HepG2 (cell line): ENCODE data around the gene SOX9. TPM values are rescaled to one million over a fixed set of nuclear protein-coding genes. Genes with fewer than 3 reads are reported as not detected.

Experiments used
- ATF1 ChIP-seq: IDR thresholded peaks from 2 replicates; pipeline ENCODE4 v1.6.1; 2016; ENCODE audit warnings: mild to moderate bottlenecking, control low read depth
- BCL6 ChIP-seq: IDR thresholded peaks from 2 replicates; pipeline ENCODE4 v1.6.1; 2016; ENCODE audit warnings: missing genetic modification reagents, missing compliant biosample characterization
- CEBPG ChIP-seq: IDR thresholded peaks from 2 replicates; pipeline ENCODE4 v1.6.1; 2016
- FOSL2 ChIP-seq: sonication (generic); formaldehyde crosslinking; IDR thresholded peaks from 2 replicates; pipeline ENCODE4 v1.4.0; 2020; ENCODE audit warnings: missing genetic modification reagents
- HHEX ChIP-seq: IDR thresholded peaks from 2 replicates; pipeline ENCODE4 v1.6.1; 2016; ENCODE audit warnings: control low read depth
- HOXA9 ChIP-seq: sonication (generic); formaldehyde crosslinking; IDR thresholded peaks from 2 replicates; pipeline ENCODE4 v1.8.1; 2022; ENCODE audit warnings: missing genetic modification reagents, mild to moderate bottlenecking, moderate library complexity, borderline replicate concordance
- POLR2AphosphoS2 ChIP-seq: IDR thresholded peaks from 2 replicates; pipeline ENCODE4 v1.6.1; 2011; ENCODE audit warnings: low read depth, low read length, improper control_type of control experiment
- ZNF572 ChIP-seq: sonication (generic); formaldehyde crosslinking; IDR thresholded peaks from 2 replicates; pipeline ENCODE4 v1.5.1; 2020; ENCODE audit warnings: mild to moderate bottlenecking, missing genetic modification reagents
- ZNF609 ChIP-seq: sonication (generic); formaldehyde crosslinking; IDR thresholded peaks from 2 replicates; pipeline ENCODE4 v1.4.0; 2020; ENCODE audit warnings: mild to moderate bottlenecking, missing genetic modification reagents, borderline replicate concordance
- ZNF775 ChIP-seq: sonication (generic); formaldehyde crosslinking; IDR thresholded peaks from 2 replicates; pipeline ENCODE4 v1.4.0; 2020; ENCODE audit warnings: missing genetic modification reagents, mild to moderate bottlenecking, moderate library complexity, borderline replicate concordance
- ZSCAN5A ChIP-seq: sonication (generic); formaldehyde crosslinking; IDR thresholded peaks from 2 replicates; pipeline ENCODE4 v1.8.0; 2022; ENCODE audit warnings: mild to moderate bottlenecking, missing genetic modification reagents, borderline replicate concordance
- polyA plus RNA-seq, 8 experiments: library from polyadenylated mRNA; depleted of rRNA in 3 of 8; stranded (reverse) in 7 of 8; unstranded in 1 of 8; fragments of >200 nt; fragmentation: Illumina TruSeq in 4 of 8; extraction: Trizol in 4 of 8; gene quantifications; 2 replicates each; pipeline versions ENCODE4 v1.2.1 to v1.2.3, GENCODE V29; 2011 to 2016; ENCODE audit warnings: low read depth in 4 of 8, missing spikeins in 1 of 8, mixed read lengths in 1 of 8; ENCODE audit not compliant: insufficient read depth in 1 of 8
- total RNA-seq, 5 experiments: library from RNA; depleted of rRNA; stranded (reverse); fragments of >200 nt; fragmentation: Illumina TruSeq; extraction: Trizol; gene quantifications; 2 replicates each; pipeline ENCODE4 v1.2.3, GENCODE V29; 2016; ENCODE audit warnings: low read depth in 1 of 5
- TF ChIP-seq, protein P1 (sequence below): sonication (generic); formaldehyde crosslinking; IDR thresholded peaks from 2 replicates; pipeline ENCODE4 v1.4.0; 2020; ENCODE audit warnings: mild to moderate bottlenecking, missing genetic modification reagents
- TF ChIP-seq, protein P2 (sequence below): IDR thresholded peaks from 2 replicates; pipeline ENCODE4 v1.6.1; 2016; ENCODE audit warnings: low read depth, missing genetic modification reagents, missing compliant biosample characterization

The SOX9 gene
- total and polyA plus RNA-seq, 2 of the 13 experiments (the other 11 are each of a cell fraction or from before 2014, with no cell fraction given) = 16.1 to 27.6 TPM

DNA sequence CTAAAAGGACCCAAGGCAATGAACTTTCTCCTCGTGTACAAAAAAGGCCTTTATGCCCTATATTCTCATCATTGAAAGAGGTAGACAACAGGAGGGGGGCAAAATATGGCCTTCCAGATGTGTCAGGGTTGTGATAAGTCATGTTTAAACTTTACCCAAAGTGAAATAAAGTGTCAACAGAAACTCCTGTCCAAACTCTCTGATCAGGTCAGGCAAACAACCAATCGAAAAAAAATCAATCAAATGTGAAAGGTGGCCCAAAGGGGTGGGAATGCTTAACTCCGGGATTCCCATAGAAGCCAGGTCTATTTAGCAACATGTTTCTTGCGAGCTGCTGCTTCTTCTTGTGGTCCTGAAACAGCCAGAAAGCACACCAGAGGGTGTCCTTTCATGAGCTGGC is 49.5 kb upstream of the SOX9 start (continued):
- TF ChIP-seq, protein P1, sequence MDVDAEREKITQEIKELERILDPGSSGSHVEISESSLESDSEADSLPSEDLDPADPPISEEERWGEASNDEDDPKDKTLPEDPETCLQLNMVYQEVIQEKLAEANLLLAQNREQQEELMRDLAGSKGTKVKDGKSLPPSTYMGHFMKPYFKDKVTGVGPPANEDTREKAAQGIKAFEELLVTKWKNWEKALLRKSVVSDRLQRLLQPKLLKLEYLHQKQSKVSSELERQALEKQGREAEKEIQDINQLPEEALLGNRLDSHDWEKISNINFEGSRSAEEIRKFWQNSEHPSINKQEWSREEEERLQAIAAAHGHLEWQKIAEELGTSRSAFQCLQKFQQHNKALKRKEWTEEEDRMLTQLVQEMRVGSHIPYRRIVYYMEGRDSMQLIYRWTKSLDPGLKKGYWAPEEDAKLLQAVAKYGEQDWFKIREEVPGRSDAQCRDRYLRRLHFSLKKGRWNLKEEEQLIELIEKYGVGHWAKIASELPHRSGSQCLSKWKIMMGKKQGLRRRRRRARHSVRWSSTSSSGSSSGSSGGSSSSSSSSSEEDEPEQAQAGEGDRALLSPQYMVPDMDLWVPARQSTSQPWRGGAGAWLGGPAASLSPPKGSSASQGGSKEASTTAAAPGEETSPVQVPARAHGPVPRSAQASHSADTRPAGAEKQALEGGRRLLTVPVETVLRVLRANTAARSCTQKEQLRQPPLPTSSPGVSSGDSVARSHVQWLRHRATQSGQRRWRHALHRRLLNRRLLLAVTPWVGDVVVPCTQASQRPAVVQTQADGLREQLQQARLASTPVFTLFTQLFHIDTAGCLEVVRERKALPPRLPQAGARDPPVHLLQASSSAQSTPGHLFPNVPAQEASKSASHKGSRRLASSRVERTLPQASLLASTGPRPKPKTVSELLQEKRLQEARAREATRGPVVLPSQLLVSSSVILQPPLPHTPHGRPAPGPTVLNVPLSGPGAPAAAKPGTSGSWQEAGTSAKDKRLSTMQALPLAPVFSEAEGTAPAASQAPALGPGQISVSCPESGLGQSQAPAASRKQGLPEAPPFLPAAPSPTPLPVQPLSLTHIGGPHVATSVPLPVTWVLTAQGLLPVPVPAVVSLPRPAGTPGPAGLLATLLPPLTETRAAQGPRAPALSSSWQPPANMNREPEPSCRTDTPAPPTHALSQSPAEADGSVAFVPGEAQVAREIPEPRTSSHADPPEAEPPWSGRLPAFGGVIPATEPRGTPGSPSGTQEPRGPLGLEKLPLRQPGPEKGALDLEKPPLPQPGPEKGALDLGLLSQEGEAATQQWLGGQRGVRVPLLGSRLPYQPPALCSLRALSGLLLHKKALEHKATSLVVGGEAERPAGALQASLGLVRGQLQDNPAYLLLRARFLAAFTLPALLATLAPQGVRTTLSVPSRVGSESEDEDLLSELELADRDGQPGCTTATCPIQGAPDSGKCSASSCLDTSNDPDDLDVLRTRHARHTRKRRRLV (CRISPR knock-in tag) = no peak
- TF ChIP-seq ZNF609 (CRISPR knock-in tag) (peak; percentile 85; the same call in 1 of the 2 replicates), ZNF572 (CRISPR knock-in tag) (no peak), CEBPG (CRISPR knock-in tag) (no peak), BCL6 (CRISPR knock-in tag) (peak; percentile 75; the same call in 1 of the 2 replicates), POLR2AphosphoS2 (no peak), ATF1 (CRISPR knock-in tag) (no peak), ZNF775 (CRISPR knock-in tag) (no peak), HHEX (CRISPR knock-in tag) (peak; percentile 86), HOXA9 (CRISPR knock-in tag) (no peak), FOSL2 (CRISPR knock-in tag) (no peak), ZSCAN5A (CRISPR knock-in tag) (no peak)
- TF ChIP-seq, protein P2, sequence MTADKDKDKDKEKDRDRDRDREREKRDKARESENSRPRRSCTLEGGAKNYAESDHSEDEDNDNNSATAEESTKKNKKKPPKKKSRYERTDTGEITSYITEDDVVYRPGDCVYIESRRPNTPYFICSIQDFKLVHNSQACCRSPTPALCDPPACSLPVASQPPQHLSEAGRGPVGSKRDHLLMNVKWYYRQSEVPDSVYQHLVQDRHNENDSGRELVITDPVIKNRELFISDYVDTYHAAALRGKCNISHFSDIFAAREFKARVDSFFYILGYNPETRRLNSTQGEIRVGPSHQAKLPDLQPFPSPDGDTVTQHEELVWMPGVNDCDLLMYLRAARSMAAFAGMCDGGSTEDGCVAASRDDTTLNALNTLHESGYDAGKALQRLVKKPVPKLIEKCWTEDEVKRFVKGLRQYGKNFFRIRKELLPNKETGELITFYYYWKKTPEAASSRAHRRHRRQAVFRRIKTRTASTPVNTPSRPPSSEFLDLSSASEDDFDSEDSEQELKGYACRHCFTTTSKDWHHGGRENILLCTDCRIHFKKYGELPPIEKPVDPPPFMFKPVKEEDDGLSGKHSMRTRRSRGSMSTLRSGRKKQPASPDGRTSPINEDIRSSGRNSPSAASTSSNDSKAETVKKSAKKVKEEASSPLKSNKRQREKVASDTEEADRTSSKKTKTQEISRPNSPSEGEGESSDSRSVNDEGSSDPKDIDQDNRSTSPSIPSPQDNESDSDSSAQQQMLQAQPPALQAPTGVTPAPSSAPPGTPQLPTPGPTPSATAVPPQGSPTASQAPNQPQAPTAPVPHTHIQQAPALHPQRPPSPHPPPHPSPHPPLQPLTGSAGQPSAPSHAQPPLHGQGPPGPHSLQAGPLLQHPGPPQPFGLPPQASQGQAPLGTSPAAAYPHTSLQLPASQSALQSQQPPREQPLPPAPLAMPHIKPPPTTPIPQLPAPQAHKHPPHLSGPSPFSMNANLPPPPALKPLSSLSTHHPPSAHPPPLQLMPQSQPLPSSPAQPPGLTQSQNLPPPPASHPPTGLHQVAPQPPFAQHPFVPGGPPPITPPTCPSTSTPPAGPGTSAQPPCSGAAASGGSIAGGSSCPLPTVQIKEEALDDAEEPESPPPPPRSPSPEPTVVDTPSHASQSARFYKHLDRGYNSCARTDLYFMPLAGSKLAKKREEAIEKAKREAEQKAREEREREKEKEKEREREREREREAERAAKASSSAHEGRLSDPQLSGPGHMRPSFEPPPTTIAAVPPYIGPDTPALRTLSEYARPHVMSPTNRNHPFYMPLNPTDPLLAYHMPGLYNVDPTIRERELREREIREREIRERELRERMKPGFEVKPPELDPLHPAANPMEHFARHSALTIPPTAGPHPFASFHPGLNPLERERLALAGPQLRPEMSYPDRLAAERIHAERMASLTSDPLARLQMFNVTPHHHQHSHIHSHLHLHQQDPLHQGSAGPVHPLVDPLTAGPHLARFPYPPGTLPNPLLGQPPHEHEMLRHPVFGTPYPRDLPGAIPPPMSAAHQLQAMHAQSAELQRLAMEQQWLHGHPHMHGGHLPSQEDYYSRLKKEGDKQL = 0 out of 2 replicates have a peak, but pooled peaks have one; percentile 62
